ENCODE data around the gene RAB36. TPM values are rescaled to one million over a fixed set of nuclear protein-coding genes. Genes with fewer than 3 reads are reported as not detected.

RAB36 gene
- total and polyA plus RNA-seq, 9 of the 15 experiments (the other 6 are each of a cell fraction or from before 2014, with no cell fraction given): 0.04 to 0.50 (median 0.08) TPM; not detected in 3

GRCh38 chr22:23128269-23129108 is 16.8 kb upstream of the RAB36 start (continued):
- TF ChIP-seq TFE3 (CRISPR knock-in tag; IDR thresholded peaks at IDR 0.05) (no peak), ZNF395 (CRISPR knock-in tag; IDR thresholded peaks at IDR 0.05) (no peak), MIER1 (IDR thresholded peaks at IDR 0.05; ENCODE audit: low read depth) (no peak), ZNF561 (CRISPR knock-in tag; conservative IDR thresholded peaks at IDR 0.05) (no peak), ETS1 (conservative IDR thresholded peaks at IDR 0.05; ENCODE audit: control insufficient read depth, low read depth, low read length) (no peak), RBBP5 (IDR thresholded peaks at IDR 0.05; ENCODE audit: borderline replicate concordance, insufficient read depth, low read length, poor library complexity, severe bottlenecking) (no peak), ZNF696 (CRISPR knock-in tag; conservative IDR thresholded peaks at IDR 0.05) (no peak), STAG1 (CRISPR knock-in tag; IDR thresholded peaks at IDR 0.05; ENCODE audit: borderline replicate concordance) (no peak), NCOA2 (IDR thresholded peaks at IDR 0.05; ENCODE audit: partially characterized antibody in 2 of 2) (no peak), TCF15 (CRISPR knock-in tag; IDR thresholded peaks at IDR 0.05) (no peak), ZNF3 (CRISPR knock-in tag; IDR thresholded peaks at IDR 0.05) (no peak), ZNF766 (CRISPR knock-in tag; conservative IDR thresholded peaks at IDR 0.05) (no peak), NCOA6 (IDR thresholded peaks at IDR 0.05) (no peak), ETV5 (CRISPR knock-in tag; IDR thresholded peaks at IDR 0.05; ENCODE audit: low read depth) (no peak), CXXC5 (CRISPR knock-in tag; IDR thresholded peaks at IDR 0.05) (no peak), FOXK2 (conservative IDR thresholded peaks at IDR 0.05 in 1 of 2, IDR thresholded peaks at IDR 0.05 in 1 of 2; ENCODE audit: low read depth in 2 of 2) (no peak), ZBTB5 (IDR thresholded peaks at IDR 0.05) (no peak), SOX6 (IDR thresholded peaks at IDR 0.05) (no peak), HIVEP1 (CRISPR knock-in tag; IDR thresholded peaks at IDR 0.05) (no peak), FOXJ3 (CRISPR knock-in tag; IDR thresholded peaks at IDR 0.05) (no peak), HDAC1 (IDR thresholded peaks at IDR 0.05) (no peak), MECOM (CRISPR knock-in tag; IDR thresholded peaks at IDR 0.05) (no peak)

Data from K562 (cell line).